Breast epithelium (tissue), 4 donors: ENCODE results near the gene AFG1L. TPM values are rescaled to one million over a fixed set of nuclear protein-coding genes. Genes with fewer than 3 reads are reported as not detected.
"Not testable (repeated sequence)": the region's sequence is repeated elsewhere in the genome, so short reads cannot be mapped to it uniquely, and the experiment has no call there.

Experiments used
- DNase-seq, 2 donors: peaks; one replicate each; pipeline ENCODE4 v3.0.0-alpha.2; 2019; ENCODE audit warnings: low spot score in 2 of 2
- H3K27ac ChIP-seq, 2 donors: fragments of 200-600 bp; sonication (generic) in 1 of 2; one replicate each; pipeline ENCODE4 v1.5.1; 2016 to 2019; ENCODE audit warnings: mild to moderate bottlenecking in 1 of 2
- H3K27me3 ChIP-seq, 2 donors: fragments of 200-600 bp; sonication (generic) in 1 of 2; one replicate each; pipeline versions ENCODE4 v1.5.1 to v1.6.0; 2017 to 2019; ENCODE audit warnings: control low read depth in 1 of 2, mild to moderate bottlenecking in 1 of 2
- H3K36me3 ChIP-seq: fragments of 200-600 bp; one replicate; pipeline ENCODE4 v1.5.1; 2019
- H3K4me1 ChIP-seq, 2 donors: fragments of 200-600 bp; sonication (generic); one replicate each; pipeline ENCODE4 v1.5.1; 2016 to 2019; ENCODE audit warnings: control low read depth in 1 of 2
- H3K4me3 ChIP-seq, 3 donors: fragments of 200-600 bp; sonication (generic); 1 replicate in 2 of 3; 2 replicates in 1 of 3; pipeline ENCODE4 v1.5.1; 2016 to 2019; ENCODE audit warnings: mild to moderate bottlenecking in 3 of 3, moderate library complexity in 2 of 3
- H3K9me3 ChIP-seq, 2 donors: fragments of 200-600 bp; sonication (generic) in 1 of 2; one replicate each; pipeline ENCODE4 v1.5.1; 2016 to 2019; ENCODE audit warnings: control low read depth in 1 of 2
- CTCF ChIP-seq, 3 donors: fragments of 450-650 bp; IDR thresholded peaks; one replicate each; pipeline ENCODE4 v1.5.1; 2016 to 2017; ENCODE audit warnings: antibody characterized with exemption in 3 of 3, mild to moderate bottlenecking in 3 of 3, moderate library complexity in 3 of 3
- POLR2A ChIP-seq: fragments of 450-650 bp; IDR thresholded peaks from one replicate; pipeline ENCODE4 v1.6.1; 2016; ENCODE audit warnings: antibody characterized with exemption, mild to moderate bottlenecking, moderate library complexity
- POLR2AphosphoS5 ChIP-seq, 3 donors: sonication (generic); formaldehyde crosslinking; IDR thresholded peaks; one replicate each; pipeline ENCODE4 v1.6.1; 2017; ENCODE audit warnings: antibody characterized with exemption in 3 of 3
- intact Hi-C: fragments of 100-400 bp; cut with DNase I; formaldehyde crosslinking; loops from one replicate; pipeline ENCODE4 v1.15.1; 2023; ENCODE audit warnings: low total_unique reads
- total RNA-seq, 3 donors: library from RNA; depleted of rRNA; stranded (reverse); fragments of >200 nt; gene quantifications; one replicate each; pipeline ENCODE4 v1.1.0, GENCODE V29; 2016

AFG1L gene
- total RNA-seq: 1 to 10 TPM; 2.3 to 5.6 (median 4.0) TPM

- intact Hi-C loops: no loop called here
- Histone ChIP-seq H3K9me3 (no peaks in the 10 kb centered on the region), H3K27me3 (no peaks in the 10 kb centered on the region), H3K27ac (peak within 1 kb of the TSS; percentile 93 to 95), H3K36me3 (no peaks in the 10 kb centered on the region), H3K4me1 (no peaks in the 10 kb centered on the region), H3K4me3 (peak within 1 kb of the TSS; percentile 72 to 93 (median 81))
- TF ChIP-seq POLR2A: no peak
- peak; percentile 78 to 91 (median 91) for TF ChIP-seq POLR2AphosphoS5 (IDR thresholded peaks at IDR 0.05)
- TF ChIP-seq CTCF (IDR thresholded peaks at IDR 0.05): peak in 1 of 3 donors; percentile 6
- peak; percentile 89 for DNase-seq
Observed at GRCh38 chr6:108294727-108295625, at the start of gene AFG1L. Gene AFG1L (plus strand): TSS chr6:108295054. CDS start chr6:108295080, 26 bp downstream.

GRCh38 chr6:108245095-108245494, 49.8 kb upstream of the AFG1L start:
- H3K9me3 ChIP-seq, H3K27ac ChIP-seq, H3K27me3 ChIP-seq, H3K4me1 ChIP-seq, H3K4me3 ChIP-seq, DNase-seq, H3K36me3 ChIP-seq, intact Hi-C loops: not testable (repeated sequence)

- H3K36me3 ChIP-seq: no peaks in the 10 kb centered on the region
- no peaks in the 10 kb centered on the region for H3K27me3 ChIP-seq
- no peak for TF ChIP-seq POLR2A
- TF ChIP-seq POLR2AphosphoS5 (IDR thresholded peaks at IDR 0.05): no peak
- no peak for TF ChIP-seq CTCF (IDR thresholded peaks at IDR 0.05)
- DNase-seq: no peak
- no peak overlapping the region for H3K27ac ChIP-seq
- H3K4me3 ChIP-seq: no peak overlapping the region
- no peaks in the 10 kb centered on the region for H3K9me3 ChIP-seq
- intact Hi-C loops: no loop called here
- no peaks in the 10 kb centered on the region for H3K4me1 ChIP-seq
Observed at GRCh38 chr6:108247965-108248536, 46.8 kb upstream of the AFG1L start.

GRCh38 chr6:108250240-108250866, 44.5 kb upstream of the AFG1L start:
- intact Hi-C loops: no loop called here
- Histone ChIP-seq H3K9me3 (no peaks in the 10 kb centered on the region), H3K4me1 (no peaks in the 10 kb centered on the region)

GRCh38 chr6:108251252-108251651, 43.6 kb upstream of the AFG1L start:
- Histone ChIP-seq H3K27ac (no peak overlapping the region), H3K27me3 (no peaks in the 10 kb centered on the region), H3K9me3 (no peaks in the 10 kb centered on the region), H3K4me3 (no peak overlapping the region), H3K36me3 (no peaks in the 10 kb centered on the region), H3K4me1 (no peaks in the 10 kb centered on the region)
- intact Hi-C loops: no loop called here
- no peak for DNase-seq
- TF ChIP-seq POLR2AphosphoS5 (IDR thresholded peaks at IDR 0.05) (no peak), CTCF (IDR thresholded peaks at IDR 0.05) (no peak), POLR2A (no peak)

More at GRCh38 chr6:108250240-108250866, 44.5 kb upstream of the AFG1L start:
- H3K27me3 ChIP-seq: no peaks in the 10 kb centered on the region
- H3K36me3 ChIP-seq: no peaks in the 10 kb centered on the region
- TF ChIP-seq POLR2A (no peak), CTCF (IDR thresholded peaks at IDR 0.05) (no peak), POLR2AphosphoS5 (IDR thresholded peaks at IDR 0.05) (no peak)
- DNase-seq: no peak
- no peak overlapping the region for H3K27ac ChIP-seq
- no peak overlapping the region for H3K4me3 ChIP-seq
